OCI-LY7 (cell line): Measurements from ENCODE around the gene THAP3. TPM values are rescaled to one million over a fixed set of nuclear protein-coding genes. Genes with fewer than 3 reads are reported as not detected.

Experiments
- BruUV-seq: library from RNA; stranded (reverse); fragments of 400-500 nt; replicated peaks from 2 replicates; lab custom pipeline; 2021; lab: Mats Ljungman, UMichigan
- CTCF ChIA-PET: fragments of 300-600 bp; sonication (Branson Sonifier 250); formaldehyde crosslinking; loops from one replicate; lab custom pipeline; 2022; ENCODE audit warnings: antibody characterized with exemption; ENCODE audit not compliant: unreplicated experiment; lab: Charles Lee
- POLR2A ChIA-PET: fragments of 300-600 bp; sonication (Branson Sonifier 250); formaldehyde crosslinking; loops from one replicate; lab custom pipeline; 2022; ENCODE audit warnings: antibody characterized with exemption; lab: Charles Lee
- DNase-seq: peaks from one replicate; pipeline ENCODE4 v3.0.0-alpha.2; 2015; ENCODE audit warnings: low spot score
- H2AFZ ChIP-seq: fragments of 200-600 bp; sonication (generic), shearing (Covaris generic); 2 replicates; pipeline ENCODE4 v1.6.1; 2014; ENCODE audit warnings: mild to moderate bottlenecking, antibody characterized with exemption, low read length, moderate library complexity
- H3K27ac ChIP-seq: fragments of 200-600 bp; sonication (generic); 2 replicates; pipeline ENCODE4 v1.5.1; 2014; ENCODE audit warnings: mixed run types, low read depth, mild to moderate bottlenecking, moderate library complexity, low read length, inconsistent platforms; ENCODE audit not compliant: poor library complexity, severe bottlenecking
- H3K36me3 ChIP-seq: fragments of 200-600 bp; sonication (generic); 2 replicates; pipeline ENCODE4 v1.6.1; 2014; ENCODE audit warnings: mild to moderate bottlenecking, antibody characterized with exemption, low read length, moderate library complexity, mixed read lengths; ENCODE audit not compliant: insufficient read depth
- H3K4me1 ChIP-seq: fragments of 200-600 bp; sonication (generic); 2 replicates; pipeline ENCODE4 v1.5.1; 2014; ENCODE audit warnings: mild to moderate bottlenecking, low read length; ENCODE audit not compliant: insufficient read depth, poor library complexity, severe bottlenecking
- H3K4me2 ChIP-seq: fragments of 200-600 bp; sonication (generic); 2 replicates; pipeline ENCODE4 v1.6.1; 2014; ENCODE audit warnings: mild to moderate bottlenecking, low read length
- H3K4me3 ChIP-seq: fragments of 200-600 bp; sonication (generic); 2 replicates; pipeline ENCODE4 v1.5.1; 2014; ENCODE audit warnings: mild to moderate bottlenecking, low read depth, low read length; ENCODE audit not compliant: poor library complexity, severe bottlenecking
- H3K79me2 ChIP-seq: fragments of 200-600 bp; sonication (generic); 2 replicates; pipeline ENCODE4 v1.6.1; 2016; ENCODE audit warnings: low read depth, mild to moderate bottlenecking, low read length, moderate library complexity, mixed read lengths; ENCODE audit not compliant: insufficient read depth
- H3K9me2 ChIP-seq: fragments of 200-600 bp; sonication (generic); 2 replicates; pipeline ENCODE4 v1.6.1; 2016; ENCODE audit warnings: mild to moderate bottlenecking, low read length, mixed read lengths; ENCODE audit not compliant: insufficient read depth
- H3K9me3 ChIP-seq: fragments of 200-600 bp; sonication (generic); 2 replicates; pipeline ENCODE4 v1.6.1; 2014; ENCODE audit warnings: mild to moderate bottlenecking, mixed run types, low read length, mixed read lengths
- H4K20me1 ChIP-seq: fragments of 200-600 bp; sonication (generic); 2 replicates; pipeline ENCODE4 v1.6.1; 2014; ENCODE audit warnings: mild to moderate bottlenecking, antibody characterized with exemption, low read length, moderate library complexity, mixed read lengths; ENCODE audit not compliant: insufficient read depth
- EZH2phosphoT487 ChIP-seq: fragments of 200-600 bp; sonication (generic); IDR thresholded peaks from 2 replicates; pipeline ENCODE4 v1.6.1; 2018; ENCODE audit warnings: low read depth, borderline replicate concordance, mild to moderate bottlenecking, mixed run types, antibody characterized with exemption, low read length, moderate library complexity, mixed read lengths
- intact Hi-C: fragments of 100-400 bp; cut with micrococcal nuclease; formaldehyde crosslinking; loops from one replicate; pipeline ENCODE4 v1.10.0; 2022; ENCODE audit not compliant: unreplicated experiment
- total RNA-seq, 2 experiments: library from RNA; depleted of rRNA in 1 of 2; stranded (reverse); fragments of >200 nt in 1 of 2; shearing (Covaris generic) in 1 of 2; gene quantifications; 2 replicates each; pipeline ENCODE4 v1.2.3, GENCODE V29; 2014 to 2022
- TF ChIP-seq, protein P1 (sequence below): fragments of 200-600 bp; sonication (generic); conservative IDR thresholded peaks from 2 replicates; pipeline ENCODE4 v1.5.1; 2014; ENCODE audit warnings: mild to moderate bottlenecking, antibody characterized with exemption, low read length, moderate library complexity, mixed read lengths

Gene THAP3
- total RNA-seq, 2 experiments from 2014 or later: 17.2 to 22.4 TPM

GRCh38 chr1:6666696-6667095 is 42.0 kb downstream of the THAP3 start:
- Histone ChIP-seq H3K9me3 (no peaks in the 10 kb centered on the region), H2AFZ (no peak overlapping the region), H3K36me3 (peaks cover 82% of the 10 kb centered on the region), H3K4me2 (no peak overlapping the region), H3K4me3 (no peak overlapping the region), H3K9me2 (no peaks in the 10 kb centered on the region), H3K4me1 (no peaks in the 10 kb centered on the region), H3K27ac (no peak overlapping the region), H4K20me1 (no peaks in the 10 kb centered on the region), H3K79me2 (no peaks in the 10 kb centered on the region)
- CTCF ChIA-PET: no interaction called here
- no TSS peak for BruUV-seq
- no peak for DNase-seq
- intact Hi-C loops: no loop called here
- POLR2A ChIA-PET: no interaction called here
- TF ChIP-seq, protein P1, sequence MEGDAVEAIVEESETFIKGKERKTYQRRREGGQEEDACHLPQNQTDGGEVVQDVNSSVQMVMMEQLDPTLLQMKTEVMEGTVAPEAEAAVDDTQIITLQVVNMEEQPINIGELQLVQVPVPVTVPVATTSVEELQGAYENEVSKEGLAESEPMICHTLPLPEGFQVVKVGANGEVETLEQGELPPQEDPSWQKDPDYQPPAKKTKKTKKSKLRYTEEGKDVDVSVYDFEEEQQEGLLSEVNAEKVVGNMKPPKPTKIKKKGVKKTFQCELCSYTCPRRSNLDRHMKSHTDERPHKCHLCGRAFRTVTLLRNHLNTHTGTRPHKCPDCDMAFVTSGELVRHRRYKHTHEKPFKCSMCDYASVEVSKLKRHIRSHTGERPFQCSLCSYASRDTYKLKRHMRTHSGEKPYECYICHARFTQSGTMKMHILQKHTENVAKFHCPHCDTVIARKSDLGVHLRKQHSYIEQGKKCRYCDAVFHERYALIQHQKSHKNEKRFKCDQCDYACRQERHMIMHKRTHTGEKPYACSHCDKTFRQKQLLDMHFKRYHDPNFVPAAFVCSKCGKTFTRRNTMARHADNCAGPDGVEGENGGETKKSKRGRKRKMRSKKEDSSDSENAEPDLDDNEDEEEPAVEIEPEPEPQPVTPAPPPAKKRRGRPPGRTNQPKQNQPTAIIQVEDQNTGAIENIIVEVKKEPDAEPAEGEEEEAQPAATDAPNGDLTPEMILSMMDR: no peak
- no peak for TF ChIP-seq EZH2phosphoT487

DNA sequence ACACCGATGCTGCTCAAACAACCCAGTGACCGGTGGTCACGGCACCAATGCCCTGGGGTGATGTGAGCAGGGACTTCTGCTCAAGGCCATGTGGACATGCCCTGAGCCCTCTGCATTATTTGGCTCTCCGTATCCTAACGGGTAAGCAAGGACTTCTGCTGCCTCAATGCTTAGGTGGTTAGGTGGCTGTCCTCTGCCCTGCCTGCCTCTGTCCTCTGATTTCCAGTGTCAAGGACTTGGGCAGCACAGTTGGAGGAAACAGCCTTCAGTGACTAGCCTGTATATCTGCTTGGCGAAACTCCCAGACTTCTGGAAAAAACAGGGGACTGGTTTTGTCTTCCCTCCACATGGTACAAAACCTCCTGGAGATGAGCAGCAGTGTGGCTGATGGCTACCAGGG is 42.5 kb downstream of the THAP3 start:
- intact Hi-C loops: no loop called here
- no TSS peak for BruUV-seq
- no peak overlapping the region for H3K4me3 ChIP-seq
- no peaks in the 10 kb centered on the region for H3K9me2 ChIP-seq
- H3K27ac ChIP-seq: no peak overlapping the region
- no peak for DNase-seq
- no peak overlapping the region for H3K4me2 ChIP-seq
- H3K36me3 ChIP-seq: peaks cover 80% of the 10 kb centered on the region
- POLR2A ChIA-PET: no interaction called here
- no peaks in the 10 kb centered on the region for H4K20me1 ChIP-seq
- H3K4me1 ChIP-seq: no peaks in the 10 kb centered on the region
- H3K79me2 ChIP-seq: no peaks in the 10 kb centered on the region
- no peak overlapping the region for H2AFZ ChIP-seq
- H3K9me3 ChIP-seq: no peaks in the 10 kb centered on the region
- CTCF ChIA-PET: no interaction called here
- TF ChIP-seq, protein P1: no peak
- no peak for TF ChIP-seq EZH2phosphoT487

DNA sequence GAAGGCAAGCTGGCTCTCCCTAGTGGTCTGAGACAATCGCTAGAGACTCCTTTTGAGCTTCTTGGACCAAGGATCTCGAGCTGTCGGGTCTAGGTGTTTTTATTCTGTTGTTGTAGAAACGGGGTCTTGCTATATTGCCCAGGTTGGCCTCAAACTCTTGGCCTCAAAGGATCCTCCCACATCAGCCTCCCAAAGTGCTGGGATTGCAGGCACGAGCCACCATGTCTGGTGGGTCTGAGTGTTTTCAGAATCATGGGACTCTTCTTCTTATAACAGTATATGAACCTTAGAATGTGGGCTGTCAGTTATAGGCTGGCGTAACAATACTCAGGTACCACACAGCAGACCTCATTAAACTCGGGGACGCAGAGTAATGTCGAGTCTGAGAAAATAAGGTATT is 43.8 kb downstream of the THAP3 start:
- Histone ChIP-seq H3K4me2 (no peak overlapping the region), H3K9me3 (no peaks in the 10 kb centered on the region), H3K27ac (no peak overlapping the region), H3K4me3 (no peak overlapping the region), H2AFZ (no peak overlapping the region), H3K36me3 (peaks cover 79% of the 10 kb centered on the region), H3K9me2 (no peaks in the 10 kb centered on the region), H3K4me1 (no peaks in the 10 kb centered on the region), H3K79me2 (no peaks in the 10 kb centered on the region), H4K20me1 (no peaks in the 10 kb centered on the region)
- DNase-seq: no peak
- POLR2A ChIA-PET: no interaction called here
- intact Hi-C loops: no loop called here
- TF ChIP-seq, protein P1: no peak
- TF ChIP-seq EZH2phosphoT487: no peak
- CTCF ChIA-PET: no interaction called here
- BruUV-seq: no TSS peak
